Thyroid gland (tissue), 4 donors: ENCODE data around the gene XPNPEP2.

ENCODE experiments used
- CTCF ChIP-seq, 6 experiments: fragments of 200-600 bp in 3 of 6; fragments of 450-650 bp in 3 of 6; sonication (generic) in 3 of 6; IDR thresholded peaks; one replicate each; pipeline ENCODE4 v1.5.1; 2016 to 2019; ENCODE audit warnings: antibody characterized with exemption in 6 of 6, mild to moderate bottlenecking in 2 of 6, inconsistent platforms in 1 of 6, moderate library complexity in 1 of 6
- POLR2A ChIP-seq, 2 donors: fragments of 450-650 bp; IDR thresholded peaks; one replicate each; pipeline ENCODE4 v1.6.1; 2017; ENCODE audit warnings: antibody characterized with exemption in 2 of 2, mild to moderate bottlenecking in 2 of 2, moderate library complexity in 1 of 2

- no peak for TF ChIP-seq POLR2A (IDR thresholded peaks at IDR 0.05)
- no peak for TF ChIP-seq CTCF (IDR thresholded peaks at IDR 0.05)
Observed at GRCh38 chrX:129697204-129697829, 41.5 kb upstream of the XPNPEP2 start.
